GM19467 (cell line): ENCODE data around the gene SLC2A6.

ENCODE experiments used
- ATAC-seq: cut with Tn5 transposase; IDR thresholded peaks from one replicate; pipeline ENCODE4 v1.9.1; 2021; ENCODE audit warnings: mild to moderate bottlenecking, moderate library complexity; ENCODE audit not compliant: unreplicated experiment

SLC2A6 gene

GRCh38 chr9:133477992-133478850 lies 678 bp downstream of the SLC2A6 start:
- ATAC-seq: peak; percentile 25

GRCh38 chr9:133477461-133477860 lies 1.4 kb downstream of the SLC2A6 start:
- no peak for ATAC-seq

DNA sequence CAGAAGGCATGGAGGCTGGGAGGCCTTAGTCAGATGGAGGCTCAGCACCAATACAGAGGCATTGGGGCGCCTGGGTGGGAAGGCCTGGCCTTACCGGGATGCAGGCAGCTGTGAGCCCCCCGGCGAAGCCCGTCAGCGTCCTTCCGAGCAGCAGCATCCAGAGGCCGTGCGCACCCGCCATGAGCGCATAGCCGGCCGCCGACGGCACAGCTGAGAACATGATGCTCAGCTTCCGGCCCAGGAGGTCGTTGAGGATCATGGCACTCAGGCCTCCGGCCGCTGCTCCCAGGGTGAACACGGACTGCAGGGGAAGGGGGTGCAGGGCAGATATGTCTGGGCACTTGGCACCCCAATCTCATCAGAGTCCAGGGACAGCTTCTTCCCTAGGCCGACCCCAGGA lies 2.0 kb downstream of the SLC2A6 start:
- no peak for ATAC-seq

DNA sequence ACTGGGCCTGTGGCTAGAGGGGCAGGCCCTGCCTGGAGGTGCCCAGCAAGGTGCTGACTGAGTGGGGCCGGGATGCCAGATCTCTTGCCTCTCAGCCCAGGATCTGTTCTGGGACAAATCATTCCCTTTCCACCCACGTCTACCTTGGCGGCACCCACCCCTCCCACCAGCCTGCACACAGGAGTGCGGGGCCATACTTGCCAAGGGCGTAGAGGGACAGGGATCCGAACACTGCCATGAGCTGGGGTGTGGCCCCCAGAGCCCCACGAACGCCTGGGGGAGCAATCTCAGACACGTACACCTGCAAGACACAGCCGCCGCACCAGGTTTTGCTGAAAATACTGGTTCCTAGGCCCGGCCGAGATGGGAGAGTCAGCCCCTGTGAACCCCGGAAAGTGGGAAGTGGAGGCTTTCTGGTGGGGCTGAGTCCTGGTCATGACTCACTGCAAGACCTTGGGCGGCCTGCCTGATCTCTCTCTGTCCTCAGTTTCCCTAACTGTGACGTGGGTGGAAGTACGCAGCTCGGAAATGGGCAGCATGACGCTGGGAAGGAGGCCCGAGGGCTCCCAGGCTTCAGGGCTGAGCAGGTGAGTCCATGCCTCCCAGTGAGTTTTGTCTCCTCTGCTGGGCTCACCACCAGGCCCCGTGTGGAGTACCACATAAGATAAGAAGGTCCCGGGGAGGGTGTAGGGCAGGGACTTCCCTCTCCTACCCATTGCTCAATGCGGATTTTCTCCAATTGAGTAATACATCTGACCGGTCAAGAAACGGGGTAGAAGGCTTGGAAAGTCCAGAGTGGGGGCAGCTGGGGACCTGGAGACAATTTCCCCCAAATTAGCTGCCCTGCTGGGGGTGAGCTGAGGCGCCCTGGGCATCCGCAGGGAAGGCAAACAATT lies 2.6 kb downstream of the SLC2A6 start:
- ATAC-seq: no peak

- ATAC-seq: no peak
These were observed 3.4 kb downstream of the SLC2A6 start for GRCh38 chr9:133475292-133476012.

- no peak for ATAC-seq
These were observed 4.0 kb downstream of the SLC2A6 start for GRCh38 chr9:133474853-133475252.

DNA sequence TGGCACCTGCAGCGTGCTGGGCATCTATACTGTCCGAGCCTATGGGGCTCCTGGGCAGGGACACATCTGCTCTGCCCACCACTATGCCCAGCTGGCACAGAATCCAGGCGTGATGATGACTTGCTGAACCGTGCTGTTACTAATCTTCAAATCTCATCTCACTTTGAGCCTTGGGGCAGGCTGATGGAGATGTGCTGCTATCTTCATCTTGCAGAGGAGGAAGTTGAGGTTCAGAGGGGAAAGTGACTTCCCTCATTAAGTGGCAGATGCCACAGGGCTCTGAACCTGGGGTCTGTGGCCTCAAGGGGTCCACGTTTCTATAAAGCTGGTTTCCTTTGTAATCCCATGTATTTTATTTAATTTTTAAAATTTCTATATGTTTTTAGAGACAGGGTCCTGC lies 4.7 kb downstream of the SLC2A6 start:
- no peak for ATAC-seq

- ATAC-seq: no peak
These were observed 5.2 kb downstream of the SLC2A6 start for GRCh38 chr9:133473743-133474142.

DNA sequence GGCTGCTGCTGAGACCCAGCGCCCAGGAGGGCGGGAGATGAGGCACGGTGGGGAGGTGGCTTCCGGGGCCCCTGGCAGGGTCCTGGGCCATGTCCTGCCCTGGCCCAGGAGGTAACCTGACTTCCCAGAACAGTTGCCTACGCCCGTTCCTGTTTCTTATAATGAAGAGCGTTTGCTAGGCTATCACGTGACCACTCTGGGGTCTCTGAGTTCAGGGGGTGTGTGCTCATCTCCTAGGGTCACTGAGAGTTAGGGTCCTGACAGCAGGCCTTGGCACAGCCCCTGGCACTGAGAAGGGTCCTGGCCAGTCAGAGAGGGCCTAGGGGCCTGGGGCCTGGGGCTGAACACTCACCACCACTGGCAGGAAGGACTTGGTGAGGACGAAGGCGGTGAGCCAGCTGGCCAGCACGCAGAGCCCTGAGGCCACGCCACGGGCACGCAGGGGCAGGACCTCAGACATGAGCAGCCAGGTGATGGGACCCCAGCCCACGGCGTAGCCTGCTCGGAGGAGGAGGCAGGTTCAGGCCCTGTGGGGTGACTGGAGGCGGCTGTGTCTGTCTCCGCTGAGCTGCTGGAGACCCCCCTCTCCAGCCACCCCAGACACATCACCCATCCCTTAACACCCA lies 6.0 kb downstream of the SLC2A6 start:
- ATAC-seq: no peak

DNA sequence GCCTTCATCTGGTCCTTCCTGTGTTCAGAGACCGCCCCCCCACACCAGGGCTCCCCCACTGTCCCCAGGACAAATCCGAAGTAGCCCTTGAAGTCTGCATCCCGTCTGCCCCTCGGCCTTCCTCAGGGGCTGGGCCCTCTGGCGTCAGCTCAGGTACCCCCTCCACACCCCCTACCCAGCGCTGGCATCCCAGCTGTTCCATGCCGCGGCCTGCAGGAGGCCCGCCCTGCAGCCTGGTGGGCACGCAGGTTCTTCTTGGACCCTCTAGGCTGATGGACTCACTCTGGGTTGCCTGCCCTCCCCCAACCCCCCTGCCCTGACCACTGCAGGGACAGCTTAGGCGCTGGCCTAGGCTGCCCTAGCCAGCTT lies 6.6 kb downstream of the SLC2A6 start:
- no peak for ATAC-seq

GRCh38 chr9:133471551-133472276 lies 7.2 kb downstream of the SLC2A6 start:
- ATAC-seq: no peak

DNA sequence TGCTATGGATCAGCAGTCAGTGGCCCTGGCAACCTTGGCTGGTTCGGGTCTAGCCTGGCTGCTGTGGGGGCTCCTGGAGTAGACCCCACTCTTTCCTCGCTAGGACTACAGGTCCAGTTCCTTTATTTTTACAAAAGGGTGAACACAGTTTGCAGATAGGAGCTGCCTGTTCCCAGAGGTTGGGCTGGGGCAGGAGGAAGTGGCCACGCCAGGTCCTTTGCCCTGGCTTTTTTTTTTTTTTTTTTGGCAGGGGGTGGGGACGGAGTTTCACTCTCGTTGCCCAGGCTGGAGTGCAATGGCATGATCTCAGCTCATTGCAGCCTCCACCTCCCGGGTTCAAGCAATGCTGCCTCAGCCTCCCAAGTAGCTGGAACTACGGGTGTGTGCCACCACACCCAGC lies 7.9 kb downstream of the SLC2A6 start:
- ATAC-seq: no peak

DNA sequence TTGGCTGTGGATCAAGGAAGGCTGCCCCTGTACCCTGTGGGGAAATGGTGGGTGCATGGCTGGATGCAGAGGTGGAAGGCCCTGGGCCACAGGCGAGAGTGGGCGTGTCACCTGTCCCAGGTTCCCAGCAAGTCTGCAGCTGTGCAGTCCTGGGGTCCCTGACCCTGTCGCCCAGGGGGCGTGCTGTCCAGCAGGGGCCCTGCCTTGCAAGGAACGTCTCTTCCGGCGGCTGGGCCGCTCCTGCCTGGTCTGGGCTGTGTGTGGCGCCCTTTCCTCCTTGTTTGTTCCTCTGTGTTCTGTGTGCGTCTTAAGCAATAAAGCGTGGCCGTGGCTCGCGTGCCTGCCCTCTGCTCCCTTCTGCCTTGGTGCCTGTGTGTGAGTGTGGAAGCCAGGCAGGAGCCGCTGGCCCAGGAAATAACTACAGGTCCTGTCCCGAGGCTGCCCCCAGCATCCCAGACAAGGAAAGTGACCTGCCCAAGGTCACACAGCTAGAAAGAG lies 8.4 kb downstream of the SLC2A6 start:
- no peak for ATAC-seq

- ATAC-seq: no peak
These were observed 10.0 kb downstream of the SLC2A6 start for GRCh38 chr9:133468777-133469421.

DNA sequence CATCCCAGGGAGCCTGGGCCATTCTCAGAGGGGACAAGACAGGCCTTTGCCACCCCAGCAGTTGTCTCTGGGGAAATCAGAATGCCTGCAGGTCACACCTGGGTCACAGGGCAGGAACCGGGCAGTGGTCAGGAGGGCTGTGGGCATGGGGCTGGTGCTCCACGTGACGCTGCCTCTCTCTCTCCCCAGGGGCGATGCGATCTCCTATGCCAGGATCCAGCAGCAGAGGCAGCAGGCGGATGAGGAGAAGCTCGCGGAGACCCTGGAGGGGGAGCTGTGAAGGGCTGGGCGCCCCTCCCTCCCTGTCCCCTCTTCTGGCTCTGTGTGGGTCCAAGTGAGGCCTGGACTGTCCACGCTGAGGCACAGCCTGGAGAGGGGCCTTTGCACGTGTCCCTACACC lies 10.5 kb downstream of the SLC2A6 start:
- no peak for ATAC-seq

DNA sequence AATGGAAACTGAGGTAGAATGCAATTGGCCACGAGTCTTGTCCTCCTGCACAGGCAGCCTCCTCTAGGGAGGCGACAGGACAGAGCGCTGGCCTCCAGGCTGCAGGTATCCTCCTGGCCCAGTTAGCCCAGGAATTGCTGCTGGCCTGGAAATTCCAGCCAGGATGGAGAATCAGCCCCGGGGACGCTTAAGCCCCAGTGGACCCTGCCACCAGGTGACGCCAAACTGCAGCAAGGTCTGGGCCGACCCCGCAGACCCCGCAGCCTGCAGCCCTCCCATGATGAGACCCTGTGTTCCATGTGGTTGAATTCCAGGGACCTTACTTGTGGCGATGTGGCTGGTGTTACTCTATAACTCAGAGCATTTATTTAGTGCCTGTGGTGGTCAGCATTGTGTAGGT lies 11.8 kb downstream of the SLC2A6 start:
- no peak for ATAC-seq

GRCh38 chr9:133465984-133466383 lies 12.9 kb downstream of the SLC2A6 start:
- ATAC-seq: no peak

DNA sequence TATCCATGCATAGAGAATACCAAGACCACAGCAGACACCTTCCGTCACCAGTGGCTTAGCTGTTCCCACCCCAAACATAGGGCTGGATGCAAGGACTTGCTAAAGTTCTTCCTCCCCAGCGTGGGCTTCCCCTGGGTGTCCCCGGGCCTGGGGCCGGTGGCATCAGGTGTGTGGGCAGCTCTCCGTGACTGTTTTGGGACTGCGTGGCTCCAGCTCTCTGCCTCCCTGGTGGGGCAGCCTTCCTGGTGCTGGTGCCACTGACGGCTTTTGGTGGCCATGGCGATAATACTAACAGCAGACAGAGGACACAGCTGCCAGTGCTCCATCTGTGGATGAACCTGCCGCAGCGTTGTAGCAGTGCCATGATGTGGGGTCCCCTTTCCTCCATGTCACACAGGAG lies 14.3 kb downstream of the SLC2A6 start:
- no peak for ATAC-seq

- ATAC-seq: no peak
These were observed 14.9 kb downstream of the SLC2A6 start for GRCh38 chr9:133463864-133464615.
